Measurements from ENCODE around the gene KCNJ9. TPM values are rescaled to one million over a fixed set of nuclear protein-coding genes. Genes with fewer than 3 reads are reported as not detected.

Gene KCNJ9
- total RNA-seq, 1 donor from 2014 or later, result not detected

Other genes starting within 250 kb of the KCNJ9 start
- gene VSIG8, start 218.9 kb upstream of the KCNJ9 start, total RNA-seq, result not detected in 2 replicates
- gene CFAP45, start 181.4 kb upstream of the KCNJ9 start, total RNA-seq, result 0.78 and 1.7 TPM in 2 replicates
- gene TAGLN2, start 156.0 kb upstream of the KCNJ9 start, total RNA-seq, result 442 and 461 TPM in 2 replicates
- gene IGSF9, start 135.9 kb upstream of the KCNJ9 start, total RNA-seq, result not detected in 2 replicates
- not detected in 2 replicates for gene SLAMF9, start 127.3 kb upstream of the KCNJ9 start, total RNA-seq
- 5.4 and 5.5 TPM in 2 replicates for gene PIGM, start 49.5 kb upstream of the KCNJ9 start, total RNA-seq
- not detected in 2 replicates for gene KCNJ10, start 11.4 kb upstream of the KCNJ9 start, total RNA-seq
- gene IGSF8, start 17.1 kb downstream of the KCNJ9 start, total RNA-seq, result 25.5 and 26.3 TPM in 2 replicates
- gene ATP1A2, start 34.2 kb downstream of the KCNJ9 start, total RNA-seq, result not detected in 2 replicates
- not detected in 2 replicates for gene ATP1A4, start 70.1 kb downstream of the KCNJ9 start, total RNA-seq
- gene CASQ1, start 109.0 kb downstream of the KCNJ9 start, total RNA-seq, result not detected in 2 replicates
- 71.2 and 71.3 TPM in 2 replicates for gene PEA15, start 123.8 kb downstream of the KCNJ9 start, total RNA-seq
- 112 and 117 TPM in 2 replicates for gene DCAF8, start 181.0 kb downstream of the KCNJ9 start, total RNA-seq
- gene PEX19, start 203.6 kb downstream of the KCNJ9 start, total RNA-seq, result 55.9 and 59.0 TPM in 2 replicates

Measured in activated T-helper 1 cell treated with anti-CD3 and anti-CD28 coated beads, Interleukin-12 subunit alpha, Interleukin-12 subunit beta, Interleukin-2, Interleukin-4 antibody, amounts not matched to agents 30 ng/mL and 10 ng/mL and 1 ng/mL, durations not matched to agents 14 hours and 24 hours and 36 hours (primary cell).